Activated T-helper 2 cell treated with anti-CD3 and anti-CD28 coated beads, Interferon-gamma antibody, Interleukin-2, Interleukin-4, amounts not matched to agents 10 μg/mL and 5 μg/mL and 100 μg/mL, durations not matched to agents 14 hours and 24 hours and 36 hours (primary cell): ENCODE data around the gene TTLL1. TPM values are rescaled to one million over a fixed set of nuclear protein-coding genes. Genes with fewer than 3 reads are reported as not detected.
A peak's percentile ranks its signal among the peaks of the same experiment; 100 is the strongest.
"Not testable (repeated sequence)": the region's sequence is repeated elsewhere in the genome, so short reads cannot be mapped to it uniquely, and the experiment has no call there.

ENCODE experiments used
- DNase-seq: peaks from one replicate; pipeline ENCODE4 v3.0.0; 2021; ENCODE audit warnings: low spot score
- H3K27ac Mint-ChIP-seq: one replicate; pipeline ENCODE4 v1.8.0; 2021; ENCODE audit warnings: mixed read lengths
- H3K27me3 Mint-ChIP-seq: one replicate; pipeline ENCODE4 v1.8.0; 2021; ENCODE audit warnings: low read depth, mixed read lengths
- H3K36me3 Mint-ChIP-seq: one replicate; pipeline ENCODE4 v1.8.0; 2021; ENCODE audit warnings: low read depth, mixed read lengths
- H3K4me1 Mint-ChIP-seq: one replicate; pipeline ENCODE4 v1.8.0; 2021; ENCODE audit warnings: low read depth, mixed read lengths
- H3K4me3 Mint-ChIP-seq: one replicate; pipeline ENCODE4 v1.8.0; 2021; ENCODE audit warnings: low read depth, mild to moderate bottlenecking, moderate library complexity, mixed read lengths
- H3K9me3 Mint-ChIP-seq: one replicate; pipeline ENCODE4 v1.8.0; 2021; ENCODE audit warnings: mixed read lengths
- intact Hi-C: fragments of 100-400 bp; cut with micrococcal nuclease; formaldehyde crosslinking; loops from one replicate; pipeline ENCODE4 v1.15.1; 2023
- total RNA-seq: library from RNA; stranded (reverse); gene quantifications from 2 replicates; pipeline ENCODE4 v1.2.3, GENCODE V29; 2022

Gene TTLL1
- total RNA-seq, 1 donor from 2014 or later: 3.4 TPM

DNA sequence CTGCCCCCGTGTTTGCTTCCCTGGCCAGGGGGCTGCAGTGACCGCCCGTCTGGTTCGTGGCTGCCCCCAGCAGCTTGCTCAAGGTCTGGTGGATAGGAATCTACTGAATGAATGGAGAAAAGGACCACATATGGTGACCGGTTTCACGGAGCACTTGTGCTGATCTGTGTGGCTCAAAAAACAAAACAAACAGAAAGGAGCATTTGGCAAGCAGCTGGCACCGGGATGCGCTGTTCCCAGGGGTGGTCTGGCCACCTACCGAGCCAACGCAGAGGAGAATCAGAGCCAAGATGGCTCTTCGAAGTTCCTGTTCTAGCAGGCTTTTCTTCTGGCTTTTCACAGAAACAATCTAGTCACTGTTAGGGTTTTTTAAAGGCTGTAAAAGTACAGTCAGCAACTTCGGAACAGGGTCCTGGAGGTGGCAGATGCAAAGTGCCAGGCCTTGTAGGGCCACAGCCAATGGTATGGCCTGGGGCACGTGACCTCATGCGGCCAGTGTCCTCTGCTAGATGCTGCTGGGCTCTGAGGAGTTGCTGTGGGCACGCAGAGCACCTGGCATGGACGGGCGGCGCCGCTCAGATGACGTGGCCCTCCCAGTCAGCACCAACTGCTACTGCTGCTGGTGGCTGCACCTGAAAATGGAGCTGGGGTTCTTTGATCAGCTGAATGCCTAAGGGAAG is 47.0 kb downstream of the TTLL1 start:
- intact Hi-C loops: no loop called here

DNA sequence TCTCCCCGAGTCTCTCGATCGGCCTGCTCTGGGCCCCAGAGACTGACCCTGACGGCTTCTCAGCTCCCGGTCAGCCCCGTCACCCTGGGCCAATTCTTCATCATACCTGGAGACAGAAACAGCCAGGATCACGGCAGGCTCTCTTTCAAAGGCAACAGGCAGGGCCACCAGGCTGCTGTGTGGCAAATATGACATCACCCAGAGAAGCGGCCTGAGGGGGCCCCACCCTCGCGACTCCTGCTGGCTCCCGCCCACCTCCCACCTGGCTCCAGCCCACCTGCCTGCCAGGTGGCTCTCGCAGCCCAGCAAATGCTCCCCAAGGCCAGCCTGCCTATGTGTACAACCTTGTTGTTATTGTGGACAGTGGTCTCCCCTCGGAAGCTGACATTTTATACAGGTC is 49.4 kb downstream of the TTLL1 start:
- intact Hi-C loops: no loop called here
- H3K4me3 Mint-ChIP-seq: no peak overlapping the region

More for the DNA sequence above, 47.0 kb downstream of the TTLL1 start:
- Mint-ChIP-seq H3K27ac (no peak overlapping the region), H3K36me3 (no peaks in the 10 kb centered on the region), H3K4me1 (no peaks in the 10 kb centered on the region), H3K4me3 (no peak overlapping the region), H3K9me3 (no peaks in the 10 kb centered on the region), H3K27me3 (no peaks in the 10 kb centered on the region)
- no peak for DNase-seq

DNA sequence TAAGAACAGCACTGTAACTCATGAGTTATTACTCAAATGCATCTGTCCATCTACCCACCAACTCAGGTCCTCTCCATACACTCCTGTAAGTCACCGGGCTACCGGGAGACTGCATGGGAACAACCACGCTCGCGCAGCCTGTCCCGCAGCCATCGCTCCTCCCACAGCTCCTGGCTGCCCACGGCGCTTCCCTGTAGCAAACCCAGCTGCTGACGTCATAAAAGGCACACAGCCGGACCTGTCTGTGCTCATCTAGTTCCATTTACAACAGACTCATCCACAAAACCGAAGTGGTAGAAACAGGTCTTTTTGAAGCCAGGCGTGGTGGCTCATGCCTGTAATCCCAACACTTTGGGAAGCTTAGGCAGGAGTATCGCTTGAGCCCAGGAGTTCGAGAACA is 50.9 kb downstream of the TTLL1 start:
- intact Hi-C loops: no loop called here
- no peak for DNase-seq
- no peaks in the 10 kb centered on the region for H3K27me3 Mint-ChIP-seq
- no peaks in the 10 kb centered on the region for H3K9me3 Mint-ChIP-seq
- H3K36me3 Mint-ChIP-seq: no peaks in the 10 kb centered on the region
- no peaks in the 10 kb centered on the region for H3K4me1 Mint-ChIP-seq
- H3K27ac Mint-ChIP-seq: no peak overlapping the region
- no peak overlapping the region for H3K4me3 Mint-ChIP-seq

More for the DNA sequence above, 49.4 kb downstream of the TTLL1 start:
- no peak for DNase-seq
- no peaks in the 10 kb centered on the region for H3K9me3 Mint-ChIP-seq
- no peaks in the 10 kb centered on the region for H3K4me1 Mint-ChIP-seq
- H3K27me3 Mint-ChIP-seq: no peaks in the 10 kb centered on the region
- H3K36me3 Mint-ChIP-seq: no peaks in the 10 kb centered on the region
- no peak overlapping the region for H3K27ac Mint-ChIP-seq

DNA sequence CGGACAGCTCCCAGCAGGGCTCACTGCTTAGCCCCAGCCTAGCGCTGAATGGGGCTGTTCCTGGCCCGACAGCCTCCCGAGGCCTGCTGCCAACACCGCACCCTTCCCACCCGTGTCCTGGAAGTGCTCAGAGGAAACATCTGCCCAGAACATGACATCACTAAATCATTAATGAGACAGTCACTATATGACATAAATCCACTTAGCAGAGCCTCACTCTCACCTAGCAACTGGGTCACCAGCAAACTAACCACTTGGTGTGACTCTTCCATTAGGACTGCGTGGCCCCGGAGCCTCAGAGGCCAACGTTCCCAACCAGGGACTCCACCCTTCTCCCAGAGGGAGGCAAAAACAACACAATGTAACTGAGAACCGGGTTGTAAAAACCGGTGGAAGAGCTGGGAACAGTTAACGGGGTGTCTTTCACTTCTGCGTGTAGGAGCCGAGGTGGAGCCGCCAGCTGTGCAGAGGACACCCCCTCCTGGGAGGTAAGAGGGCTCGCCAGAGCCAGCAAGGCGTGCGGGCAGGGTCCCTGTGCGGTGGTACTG is 52.8 kb downstream of the TTLL1 start:
- no peaks in the 10 kb centered on the region for H3K4me1 Mint-ChIP-seq
- intact Hi-C loops: no loop called here
- no peak overlapping the region for H3K4me3 Mint-ChIP-seq
- H3K9me3 Mint-ChIP-seq: no peaks in the 10 kb centered on the region
- DNase-seq: no peak
- H3K36me3 Mint-ChIP-seq: no peaks in the 10 kb centered on the region
- H3K27me3 Mint-ChIP-seq: no peaks in the 10 kb centered on the region
- no peak overlapping the region for H3K27ac Mint-ChIP-seq

DNA sequence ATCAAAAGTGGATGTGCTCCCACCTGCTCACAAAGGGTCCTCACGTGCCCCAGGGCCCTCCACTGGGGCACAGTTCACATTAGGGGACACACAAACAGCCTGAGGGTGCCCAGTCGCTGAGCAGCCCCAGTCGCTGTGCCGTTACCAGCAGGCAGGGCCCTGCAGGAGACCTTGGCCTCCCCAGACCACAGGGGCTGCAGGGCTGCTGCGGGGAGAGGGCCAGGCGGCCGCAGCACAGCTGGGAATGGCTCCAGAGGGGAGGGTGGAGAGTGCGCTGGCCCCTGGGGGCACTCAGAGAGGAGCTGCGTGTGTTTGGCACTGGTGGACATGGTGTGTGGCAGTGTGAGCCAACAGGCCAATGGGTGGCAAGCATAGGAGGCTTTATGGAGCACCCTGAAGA is 53.9 kb downstream of the TTLL1 start:
- Mint-ChIP-seq H3K36me3 (no peaks in the 10 kb centered on the region), H3K4me3 (no peak overlapping the region), H3K27me3 (no peaks in the 10 kb centered on the region), H3K9me3 (no peaks in the 10 kb centered on the region), H3K4me1 (no peaks in the 10 kb centered on the region), H3K27ac (no peak overlapping the region)
- no peak for DNase-seq
- intact Hi-C loops: no loop called here

DNA sequence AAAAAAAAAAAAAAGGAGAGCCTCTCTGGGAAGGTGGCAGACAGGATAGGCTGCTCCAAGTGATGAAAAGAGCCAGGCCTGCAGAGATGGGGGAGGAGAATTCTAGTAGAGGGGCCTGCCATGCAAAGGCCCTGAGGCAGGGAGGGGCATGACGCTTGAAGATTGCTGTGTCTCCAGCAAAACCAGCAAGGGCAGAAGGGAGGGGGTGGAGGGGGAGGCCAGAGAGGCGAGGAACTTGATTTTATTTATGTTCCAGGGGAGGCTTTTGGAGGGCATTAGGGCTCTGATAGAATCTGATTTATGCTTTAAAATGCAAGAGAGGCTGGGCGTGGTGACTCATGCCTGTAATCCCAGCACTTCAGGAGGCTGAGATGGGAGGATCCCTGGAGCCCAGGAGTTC is 57.6 kb downstream of the TTLL1 start:
- intact Hi-C loops: loop anchor here (5.0 kb wide), 2 partner anchors 164 to 249 kb away; no protein-coding TSS in a partner anchor

DNA sequence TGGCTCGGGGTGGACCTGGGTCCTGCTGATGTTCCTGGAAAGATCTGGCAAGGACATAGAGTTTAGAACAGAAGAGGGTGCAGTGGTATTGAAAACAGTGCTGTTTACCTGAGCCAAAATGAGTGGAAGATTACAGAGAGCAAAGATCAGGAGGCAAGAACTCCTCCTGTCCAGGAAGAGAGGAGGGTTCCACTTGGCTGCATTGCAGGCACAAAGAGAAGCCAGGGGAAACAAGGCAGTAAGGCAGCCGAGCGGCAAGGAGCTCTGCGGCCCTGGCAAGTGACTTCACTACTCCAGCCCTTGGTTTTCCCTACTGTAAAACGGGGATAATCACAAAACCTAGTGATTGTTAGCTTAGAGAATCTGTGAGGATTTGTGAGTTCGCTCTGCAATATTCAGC is 70.6 kb downstream of the TTLL1 start:
- H3K4me3 Mint-ChIP-seq: no peak overlapping the region
- no peaks in the 10 kb centered on the region for H3K36me3 Mint-ChIP-seq
- H3K4me1 Mint-ChIP-seq: peaks cover 16% of the 10 kb centered on the region
- DNase-seq: no peak
- no peak overlapping the region for H3K27ac Mint-ChIP-seq
- intact Hi-C loops: loop anchor here (10.0 kb wide), 1 partner anchor 124 kb away; no protein-coding TSS in a partner anchor
- H3K27me3 Mint-ChIP-seq: peaks cover 6% of the 10 kb centered on the region
- H3K9me3 Mint-ChIP-seq: no peaks in the 10 kb centered on the region

More for the DNA sequence above, 57.6 kb downstream of the TTLL1 start:
- DNase-seq: no peak
- no peaks in the 10 kb centered on the region for H3K27me3 Mint-ChIP-seq
- H3K36me3 Mint-ChIP-seq: no peaks in the 10 kb centered on the region
- no peak overlapping the region for H3K27ac Mint-ChIP-seq
- no peak overlapping the region for H3K4me3 Mint-ChIP-seq
- H3K4me1 Mint-ChIP-seq: no peaks in the 10 kb centered on the region
- H3K9me3 Mint-ChIP-seq: no peaks in the 10 kb centered on the region

DNA sequence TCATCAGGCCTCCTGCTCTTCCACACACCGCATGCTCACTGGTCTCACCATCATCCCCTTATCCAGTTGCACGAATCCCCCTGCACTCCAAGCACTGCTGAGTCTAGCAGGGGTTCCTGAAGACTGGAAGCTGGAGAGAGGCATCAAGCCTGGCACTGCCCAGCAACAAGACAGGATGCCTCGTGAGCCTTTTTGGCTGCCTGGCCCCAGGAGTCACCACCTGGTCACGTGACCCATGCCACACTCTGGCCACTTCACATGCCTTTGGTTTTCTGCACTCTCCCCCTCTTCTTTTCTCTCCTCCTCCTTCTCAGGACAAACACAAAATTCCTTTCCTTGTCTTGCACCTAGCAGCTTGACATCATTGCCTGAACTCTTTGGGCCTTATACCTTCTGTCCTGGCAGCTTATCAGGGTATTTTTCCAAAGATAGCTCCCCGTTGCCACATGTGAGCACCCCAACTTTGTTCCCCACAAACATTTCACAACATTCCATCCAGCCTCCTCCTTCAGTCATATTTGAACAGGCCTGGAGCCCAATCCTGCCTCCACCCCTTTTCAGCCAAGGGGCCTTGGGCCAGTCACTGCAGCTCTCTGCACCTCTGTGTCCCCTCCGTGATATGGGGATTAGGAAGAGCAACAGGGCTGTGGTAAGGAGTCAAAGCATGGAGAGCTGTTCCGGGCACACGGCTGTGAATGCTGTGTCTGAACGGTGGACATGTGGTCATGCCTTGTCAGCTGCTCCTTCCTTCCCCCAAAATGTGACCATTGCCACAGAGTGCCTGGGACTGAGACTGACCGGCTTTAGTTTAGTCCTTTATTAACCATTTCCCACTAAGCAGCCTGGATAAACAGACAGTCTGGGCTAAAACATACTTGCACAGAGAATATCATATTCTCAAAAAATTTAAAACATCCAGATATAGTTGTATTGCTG is 71.4 kb downstream of the TTLL1 start:
- intact Hi-C loops: loop anchor here (10.0 kb wide), 1 partner anchor 123 kb away; no protein-coding TSS in a partner anchor
- H3K27me3 Mint-ChIP-seq: peaks cover 6% of the 10 kb centered on the region
- H3K36me3 Mint-ChIP-seq: peaks cover 7% of the 10 kb centered on the region
- peaks cover 23% of the 10 kb centered on the region for H3K4me1 Mint-ChIP-seq
- no peak overlapping the region for H3K27ac Mint-ChIP-seq
- H3K9me3 Mint-ChIP-seq: no peaks in the 10 kb centered on the region
- no peak for DNase-seq
- no peak overlapping the region for H3K4me3 Mint-ChIP-seq

DNA sequence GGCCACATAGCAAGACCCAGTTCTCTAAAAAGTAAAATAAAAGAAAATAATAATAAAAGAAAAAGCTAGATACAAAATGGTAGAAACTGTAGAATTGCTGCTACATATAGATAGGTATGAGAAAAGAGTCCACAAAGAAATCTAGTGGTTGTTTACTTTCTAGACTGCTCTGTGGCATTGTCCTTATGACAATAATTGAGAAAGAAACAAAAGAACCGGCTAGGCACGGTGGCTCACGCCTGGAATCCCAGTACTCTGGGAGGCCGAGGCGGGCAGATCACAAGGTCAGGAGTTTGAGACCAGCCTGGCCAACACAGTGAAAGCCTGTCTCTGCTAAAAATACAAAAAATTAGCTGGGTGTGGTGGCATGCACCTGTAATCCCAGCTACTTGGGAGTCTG is 73.0 kb downstream of the TTLL1 start:
- not testable (repeated sequence) for DNase-seq, H3K36me3 Mint-ChIP-seq, H3K4me3 Mint-ChIP-seq, H3K9me3 Mint-ChIP-seq, H3K27ac Mint-ChIP-seq, H3K27me3 Mint-ChIP-seq
- intact Hi-C loops: loop anchor here (10.0 kb wide), 1 partner anchor 121 kb away; no protein-coding TSS in a partner anchor
- H3K4me1 Mint-ChIP-seq: peaks cover 23% of the 10 kb centered on the region

DNA sequence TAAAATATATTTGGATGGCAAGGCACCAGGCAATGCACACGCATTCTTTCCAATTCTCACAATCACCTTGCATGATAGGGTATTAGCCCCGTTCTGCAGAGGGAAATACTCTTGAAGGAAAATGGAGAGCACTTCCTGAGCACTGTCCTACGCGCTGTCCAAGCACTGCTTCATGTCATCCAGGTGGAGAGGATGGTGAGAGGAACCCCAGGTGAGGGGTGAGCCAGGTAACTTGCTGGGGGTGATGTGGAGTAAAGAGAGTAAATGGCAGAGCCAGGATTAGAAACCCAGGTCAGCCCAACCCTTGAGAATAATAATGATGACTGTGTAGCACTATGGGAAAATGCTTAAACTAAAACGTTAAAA is 73.5 kb downstream of the TTLL1 start:
- no peak overlapping the region for H3K27ac Mint-ChIP-seq

DNA sequence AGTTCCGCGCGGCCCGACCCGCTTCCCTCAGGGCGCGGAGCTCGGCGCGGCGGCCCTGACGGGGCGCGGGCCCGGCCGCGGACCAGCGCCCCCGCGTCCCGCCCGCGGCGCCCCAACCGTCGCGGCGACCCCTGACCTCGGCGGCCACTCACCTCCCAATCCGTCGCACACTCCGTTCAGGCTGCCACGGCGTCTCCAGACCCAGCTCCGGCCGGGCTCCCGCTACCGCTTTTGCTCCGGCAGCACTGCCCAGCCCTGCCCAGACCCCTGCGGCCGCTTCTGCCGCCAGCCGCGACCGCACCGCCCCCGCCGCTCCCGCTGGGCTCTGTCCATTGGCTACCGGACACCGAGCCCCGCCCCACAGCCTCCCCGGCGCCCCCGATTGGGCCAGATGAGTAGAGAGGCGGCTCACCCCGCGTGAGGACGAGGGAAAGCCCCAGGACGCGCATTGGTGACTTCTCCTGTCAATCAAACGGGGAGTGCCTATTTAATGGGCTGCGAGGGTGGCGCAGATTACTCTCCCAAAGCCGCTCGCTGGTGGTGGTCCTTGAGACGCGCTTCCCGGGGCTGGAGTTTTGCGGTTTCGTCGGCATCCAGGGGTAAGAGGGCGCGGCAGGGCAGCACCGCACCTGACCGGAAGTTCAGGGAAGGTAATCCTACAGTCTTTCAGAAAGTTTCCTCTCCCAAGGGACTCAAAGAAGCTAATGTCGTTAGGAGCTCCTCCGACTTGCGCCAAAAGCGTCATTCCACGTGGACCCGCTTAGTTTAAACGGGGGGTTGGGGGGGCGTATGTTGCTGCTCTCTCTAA is 74.1 kb downstream of the TTLL1 start, which contains the start of gene PACSIN2:
TSS of gene PACSIN2 (minus strand) at position 281 of the 808 bp plus-strand sequence. CDS start 103,069 bp downstream, outside the sequence.
- intact Hi-C loops: loop anchor here (1.0 to 10.0 kb wide), 3 partner anchors 14 to 120 kb away; no protein-coding TSS in a partner anchor
- DNase-seq: peak; percentile 99
- peaks cover 6% of the 10 kb centered on the region for H3K27me3 Mint-ChIP-seq
- H3K27ac Mint-ChIP-seq: peak within 1 kb of the TSS; percentile 76
- peak within 1 kb of the TSS; percentile 91 for H3K4me3 Mint-ChIP-seq
- peaks cover 23% of the 10 kb centered on the region for H3K4me1 Mint-ChIP-seq
- peaks cover 7% of the 10 kb centered on the region for H3K36me3 Mint-ChIP-seq
- no peaks in the 10 kb centered on the region for H3K9me3 Mint-ChIP-seq

More for the DNA sequence above, 73.5 kb downstream of the TTLL1 start:
- no peak for DNase-seq
- peaks cover 7% of the 10 kb centered on the region for H3K36me3 Mint-ChIP-seq
- no peaks in the 10 kb centered on the region for H3K9me3 Mint-ChIP-seq
- peaks cover 23% of the 10 kb centered on the region for H3K4me1 Mint-ChIP-seq
- H3K27me3 Mint-ChIP-seq: peaks cover 6% of the 10 kb centered on the region
- intact Hi-C loops: loop anchor here (1.0 to 10.0 kb wide), 3 partner anchors 15 to 121 kb away; no protein-coding TSS in a partner anchor
- peak overlapping the region; percentile 86 for H3K4me3 Mint-ChIP-seq
